Measurements from ENCODE around the gene SIK3. TPM values are rescaled to one million over a fixed set of nuclear protein-coding genes. Genes with fewer than 3 reads are reported as not detected.
A peak's percentile ranks its signal among the peaks of the same experiment; 100 is the strongest.

Gene SIK3
- total RNA-seq, 4 donors from 2014 or later: 45.0 to 70.2 (median 48.8) TPM

DNA sequence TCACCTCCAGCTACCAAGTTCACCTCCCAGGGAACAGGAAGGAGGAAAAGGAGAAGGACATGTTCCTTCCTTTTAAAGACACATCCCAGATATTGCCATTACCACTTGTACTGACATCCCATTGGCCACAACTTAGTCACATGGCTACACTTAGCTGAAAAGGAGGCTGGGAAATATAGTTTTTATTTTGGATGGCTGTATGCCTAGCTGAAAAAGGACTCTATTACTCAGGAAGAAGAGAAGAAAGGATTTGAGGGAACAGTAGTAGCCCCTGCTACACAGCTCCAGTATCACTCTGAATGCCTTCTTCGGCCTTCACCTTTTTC is 304.5 kb downstream of the SIK3 start:
- Histone ChIP-seq H3K36me3 (no peaks in the 10 kb centered on the region), H3K4me3 (no peak overlapping the region), H3K4me1 (peaks cover 0 to 11% (median 4%) of the 10 kb centered on the region in 4 donors), H3K9me3 (no peaks in the 10 kb centered on the region), H3K27ac (no peak overlapping the region), H3K27me3 (no peaks in the 10 kb centered on the region)
- DNase-seq (ENCODE audit: low spot score in 2 of 2): no peak
- 100% methylated on average over 1 of the region's 1 CpG for WGBS, 2 donors
- TF ChIP-seq EP300 (IDR thresholded peaks at IDR 0.05) (no peak), POLR2A (IDR thresholded peaks at IDR 0.05) (no peak)
- TF ChIP-seq, protein P1, sequence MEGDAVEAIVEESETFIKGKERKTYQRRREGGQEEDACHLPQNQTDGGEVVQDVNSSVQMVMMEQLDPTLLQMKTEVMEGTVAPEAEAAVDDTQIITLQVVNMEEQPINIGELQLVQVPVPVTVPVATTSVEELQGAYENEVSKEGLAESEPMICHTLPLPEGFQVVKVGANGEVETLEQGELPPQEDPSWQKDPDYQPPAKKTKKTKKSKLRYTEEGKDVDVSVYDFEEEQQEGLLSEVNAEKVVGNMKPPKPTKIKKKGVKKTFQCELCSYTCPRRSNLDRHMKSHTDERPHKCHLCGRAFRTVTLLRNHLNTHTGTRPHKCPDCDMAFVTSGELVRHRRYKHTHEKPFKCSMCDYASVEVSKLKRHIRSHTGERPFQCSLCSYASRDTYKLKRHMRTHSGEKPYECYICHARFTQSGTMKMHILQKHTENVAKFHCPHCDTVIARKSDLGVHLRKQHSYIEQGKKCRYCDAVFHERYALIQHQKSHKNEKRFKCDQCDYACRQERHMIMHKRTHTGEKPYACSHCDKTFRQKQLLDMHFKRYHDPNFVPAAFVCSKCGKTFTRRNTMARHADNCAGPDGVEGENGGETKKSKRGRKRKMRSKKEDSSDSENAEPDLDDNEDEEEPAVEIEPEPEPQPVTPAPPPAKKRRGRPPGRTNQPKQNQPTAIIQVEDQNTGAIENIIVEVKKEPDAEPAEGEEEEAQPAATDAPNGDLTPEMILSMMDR (IDR thresholded peaks at IDR 0.05): no peak

Small RNA genes within 50 kb of the gene (small RNA-seq; reads per million reads assigned to genes)
- gene AP000936.3 (not detected), gene RNY4P6 (5.1 reads per million, percentile 84 among the genes with 10 or more reads in this experiment)

Other genes starting within 250 kb of the SIK3 start
- 100 to 1,000 TPM in 3 of 4 donors, 10 to 100 TPM in 1; 96.9 to 125 (median 109) TPM for gene PAFAH1B2, start 45.9 kb upstream of the SIK3 start, total RNA-seq
- gene SIDT2, start 80.3 kb upstream of the SIK3 start, total RNA-seq: 100 to 1,000 TPM in 3 of 4 donors, 10 to 100 TPM in 1; 72.6 to 132 (median 125) TPM
- gene TAGLN, start 100.9 kb upstream of the SIK3 start, total RNA-seq: 1,000 to 10,000 TPM; 1,525 to 3,984 (median 2,307) TPM
- 10 to 100 TPM; 45.4 to 94.5 (median 71.6) TPM for gene PCSK7, start 133.6 kb upstream of the SIK3 start, total RNA-seq
- gene RNF214, start 134.2 kb upstream of the SIK3 start, total RNA-seq: 10 to 100 TPM; 10.8 to 16.6 (median 12.8) TPM
- 1 to 10 TPM; 4.3 to 9.4 (median 6.6) TPM for gene BACE1-AS, start 192.9 kb upstream of the SIK3 start, total RNA-seq
- 10 to 100 TPM; 23.2 to 35.1 (median 26.0) TPM for gene BACE1, start 217.8 kb upstream of the SIK3 start, total RNA-seq
- 10 to 100 TPM; 23.9 to 53.4 (median 39.4) TPM for gene CEP164, start 229.4 kb upstream of the SIK3 start, total RNA-seq